GM12872 (cell line): ENCODE results near the gene ARHGEF3.

Source experiments
- TF ChIP-seq, protein P1 (sequence below): IDR thresholded peaks from 3 replicates; pipeline ENCODE4 v1.5.1; 2011; ENCODE audit warnings: low read depth, mild to moderate bottlenecking, low read length, moderate library complexity; ENCODE audit not compliant: insufficient read depth

The ARHGEF3 gene

GRCh38 chr3:56799251-56799882 is 2.4 kb downstream of the ARHGEF3 start:
- TF ChIP-seq, protein P1, sequence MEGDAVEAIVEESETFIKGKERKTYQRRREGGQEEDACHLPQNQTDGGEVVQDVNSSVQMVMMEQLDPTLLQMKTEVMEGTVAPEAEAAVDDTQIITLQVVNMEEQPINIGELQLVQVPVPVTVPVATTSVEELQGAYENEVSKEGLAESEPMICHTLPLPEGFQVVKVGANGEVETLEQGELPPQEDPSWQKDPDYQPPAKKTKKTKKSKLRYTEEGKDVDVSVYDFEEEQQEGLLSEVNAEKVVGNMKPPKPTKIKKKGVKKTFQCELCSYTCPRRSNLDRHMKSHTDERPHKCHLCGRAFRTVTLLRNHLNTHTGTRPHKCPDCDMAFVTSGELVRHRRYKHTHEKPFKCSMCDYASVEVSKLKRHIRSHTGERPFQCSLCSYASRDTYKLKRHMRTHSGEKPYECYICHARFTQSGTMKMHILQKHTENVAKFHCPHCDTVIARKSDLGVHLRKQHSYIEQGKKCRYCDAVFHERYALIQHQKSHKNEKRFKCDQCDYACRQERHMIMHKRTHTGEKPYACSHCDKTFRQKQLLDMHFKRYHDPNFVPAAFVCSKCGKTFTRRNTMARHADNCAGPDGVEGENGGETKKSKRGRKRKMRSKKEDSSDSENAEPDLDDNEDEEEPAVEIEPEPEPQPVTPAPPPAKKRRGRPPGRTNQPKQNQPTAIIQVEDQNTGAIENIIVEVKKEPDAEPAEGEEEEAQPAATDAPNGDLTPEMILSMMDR: peak; percentile 43; the same call in 1 of the 3 replicates

- TF ChIP-seq, protein P1: no peak
Observed at GRCh38 chr3:56796996-56797395, 4.8 kb downstream of the ARHGEF3 start.

GRCh38 chr3:56796202-56796601 is 5.5 kb downstream of the ARHGEF3 start:
- TF ChIP-seq, protein P1: no peak

DNA sequence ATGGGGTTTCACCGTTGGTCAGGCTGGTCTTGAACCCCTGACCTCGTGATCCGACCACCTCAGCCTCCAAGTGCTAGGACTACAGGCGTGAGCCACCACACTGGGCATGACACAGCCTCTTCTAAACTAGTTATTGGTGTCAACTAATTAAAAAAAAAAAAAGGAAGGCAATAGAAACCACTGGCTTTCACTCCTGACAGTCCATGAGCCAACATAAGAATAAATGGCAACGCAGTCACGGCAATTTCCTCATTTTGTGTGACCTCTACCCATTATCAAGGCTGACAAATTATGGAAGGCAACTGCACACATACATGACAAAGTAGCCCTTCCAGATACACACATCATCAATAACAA is 5.9 kb downstream of the ARHGEF3 start:
- TF ChIP-seq, protein P1: no peak

- TF ChIP-seq, protein P1: no peak
Observed at GRCh38 chr3:56795097-56795828, 6.5 kb downstream of the ARHGEF3 start.

GRCh38 chr3:56792193-56792592 is 9.6 kb downstream of the ARHGEF3 start:
- TF ChIP-seq, protein P1: no peak

DNA sequence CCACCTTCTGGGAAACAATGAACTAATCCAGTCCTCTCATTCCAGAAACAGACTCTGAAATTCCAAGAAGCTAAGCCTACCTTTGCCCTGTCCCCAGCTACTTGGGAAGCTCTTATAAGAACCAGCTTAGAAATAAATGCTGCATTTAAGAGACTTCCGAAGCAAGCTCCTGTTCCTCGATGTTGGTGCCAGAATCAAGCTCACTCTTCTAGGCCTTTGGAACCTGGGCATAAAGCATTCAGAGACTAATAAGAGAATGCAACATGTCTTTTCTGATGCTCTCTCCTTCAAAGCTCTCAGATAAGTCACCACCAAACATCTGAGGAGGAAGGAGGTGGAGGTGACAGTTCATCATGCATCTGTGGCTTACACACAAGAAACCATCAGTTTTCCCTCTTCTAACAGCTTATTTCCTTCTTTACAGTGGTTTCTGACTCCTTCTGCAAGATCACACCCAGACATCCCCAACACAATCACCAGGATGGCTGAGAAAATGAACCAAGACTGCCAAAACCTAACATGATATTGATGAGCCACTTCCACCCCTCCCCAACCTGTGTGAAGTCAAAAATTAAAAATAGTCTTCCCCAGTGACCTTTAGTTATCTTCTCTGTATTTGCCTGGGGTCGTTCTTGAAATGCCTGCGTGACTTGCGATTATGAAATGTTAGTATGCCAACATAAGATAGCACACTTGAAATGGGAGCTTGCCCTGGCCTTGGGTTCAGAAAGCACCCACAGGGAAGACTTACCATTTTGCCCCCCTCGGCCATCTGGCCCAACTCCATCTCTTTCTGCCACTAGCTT is 11.5 kb downstream of the ARHGEF3 start:
- TF ChIP-seq, protein P1: no peak
